ENCODE results near the gene RALGPS2. TPM values are rescaled to one million over a fixed set of nuclear protein-coding genes. Genes with fewer than 3 reads are reported as not detected.

Gene RALGPS2
- total and polyA plus RNA-seq, 9 of the 15 experiments (the other 6 are each of a cell fraction or from before 2014, with no cell fraction given) = 0.28 to 6.5 (median 2.6) TPM

DNA sequence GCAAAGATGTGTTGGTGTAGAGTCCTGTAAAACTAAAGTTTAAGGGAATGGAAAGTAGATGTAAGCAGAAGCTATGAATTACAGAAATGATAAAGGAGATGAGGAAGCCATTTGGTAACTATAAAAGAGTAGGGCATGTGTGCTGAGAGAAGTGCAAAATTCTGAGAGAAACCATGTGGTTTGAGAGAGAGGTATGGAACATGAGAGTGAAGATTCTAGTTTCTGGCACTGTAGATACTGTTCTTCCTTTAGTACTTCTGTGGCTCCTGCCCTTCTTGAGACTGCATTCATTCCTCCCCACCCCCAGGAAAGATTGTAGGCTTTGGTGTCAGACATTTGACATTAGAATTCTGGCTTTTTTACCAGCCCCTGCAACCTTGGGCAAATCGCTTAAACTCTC, 15.4 kb downstream of the RALGPS2 start:
- DNase-seq (ENCODE audit: extremely low read depth in 1 of 4, low spot score in 3 of 4) (no peak), ATAC-seq (no peak), FAIRE-seq (no peak)
- ChIA-PET POLR2A (interaction anchor here (0.6 to 3.5 kb wide), 2 partner anchors 11 to 13 kb away, joined by 3 to 13 read pairs; no protein-coding TSS in a partner anchor), CTCF (ENCODE audit: low intra/inter-chr PET ratio) (no interaction called here)
- Histone ChIP-seq H3K4me3 (no peak overlapping the region), H3K4me2 (ENCODE audit: insufficient read depth, low read length) (no peak overlapping the region), H3K27me3 (ENCODE audit: control insufficient read depth in 2 of 2, insufficient read depth in 2 of 2, low read length in 2 of 2) (no peaks in the 10 kb centered on the region; a peak in 2 of 5 replicates), H2AFZ (ENCODE audit: low read depth, low read length) (no peak overlapping the region), H3K9ac (ENCODE audit: insufficient read depth in 1 of 2, low read depth in 2 of 2, low read length in 2 of 2) (no peak overlapping the region), H3K9me3 (replicated peaks; ENCODE audit: control insufficient read depth, insufficient read depth, low read depth, low read length) (no peaks in the 10 kb centered on the region), H3K79me2 (ENCODE audit: control insufficient read depth, insufficient read depth, low read length) (no peaks in the 10 kb centered on the region), H4K20me1 (replicated peaks; ENCODE audit: control insufficient read depth, insufficient read depth, low read length) (no peaks in the 10 kb centered on the region), H3K4me1 (replicated peaks in 1 of 2; ENCODE audit: control insufficient read depth in 2 of 2, insufficient read depth in 2 of 2, low read length in 2 of 2) (no peaks in the 10 kb centered on the region), H3K36me3 (ENCODE audit: control insufficient read depth, insufficient read depth, low read length) (no peaks in the 10 kb centered on the region), H3K9me1 (ENCODE audit: control insufficient read depth, insufficient read depth, low read length) (no peaks in the 10 kb centered on the region), H3K27ac (ENCODE audit: extremely low read depth, low read depth, low read length) (no peak overlapping the region)
- in situ Hi-C loops (cut with MboI) = no loop called here
- WGBS (ENCODE audit: insufficient coverage, low coverage, missing lambda C conversion rate) = 0% methylated on average over 1 of the region's 1 CpG
- no peak for TF ChIP-seq NFE2 (IDR thresholded peaks at IDR 0.05; ENCODE audit: low read depth)
- no peak for TF ChIP-seq SMARCE1 (IDR thresholded peaks at IDR 0.05)
- intact Hi-C loops (cut with micrococcal nuclease) = no loop called here
- BruUV-seq (replicated peaks) = no TSS peak

DNA sequence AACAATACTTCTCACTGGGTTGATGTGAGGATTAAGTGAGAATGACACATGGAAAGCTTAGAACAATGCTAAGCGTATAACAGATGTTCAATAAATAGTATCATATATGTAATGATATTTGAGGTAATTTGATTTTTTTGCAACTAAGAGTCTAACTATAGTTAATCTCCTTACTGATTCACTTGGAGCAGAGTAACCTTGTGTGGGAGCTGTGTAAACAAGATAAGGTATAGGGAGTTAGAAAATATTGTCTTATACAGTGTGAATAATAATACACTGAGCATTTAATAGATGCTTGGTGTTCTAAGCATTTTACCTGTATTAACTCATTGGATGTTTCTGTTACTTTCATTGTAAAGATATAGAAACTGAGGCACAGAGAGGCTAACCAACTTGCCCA, 15.9 kb downstream of the RALGPS2 start:
- Histone ChIP-seq H3K4me2 (ENCODE audit: insufficient read depth, low read length) (no peak overlapping the region), H3K9me1 (ENCODE audit: control insufficient read depth, insufficient read depth, low read length) (no peaks in the 10 kb centered on the region), H3K27ac (ENCODE audit: extremely low read depth, low read depth, low read length) (no peak overlapping the region), H3K4me1 (replicated peaks in 1 of 2; ENCODE audit: control insufficient read depth in 2 of 2, insufficient read depth in 2 of 2, low read length in 2 of 2) (no peaks in the 10 kb centered on the region), H3K9me3 (replicated peaks; ENCODE audit: control insufficient read depth, insufficient read depth, low read depth, low read length) (no peaks in the 10 kb centered on the region), H4K20me1 (replicated peaks; ENCODE audit: control insufficient read depth, insufficient read depth, low read length) (no peaks in the 10 kb centered on the region), H3K27me3 (ENCODE audit: control insufficient read depth in 2 of 2, insufficient read depth in 2 of 2, low read length in 2 of 2) (no peaks in the 10 kb centered on the region; a peak in 2 of 5 replicates), H3K36me3 (ENCODE audit: control insufficient read depth, insufficient read depth, low read length) (no peaks in the 10 kb centered on the region), H3K9ac (ENCODE audit: insufficient read depth in 1 of 2, low read depth in 2 of 2, low read length in 2 of 2) (no peak overlapping the region), H2AFZ (ENCODE audit: low read depth, low read length) (no peak overlapping the region), H3K4me3 (no peak overlapping the region), H3K79me2 (ENCODE audit: control insufficient read depth, insufficient read depth, low read length) (no peaks in the 10 kb centered on the region)
- BruUV-seq (replicated peaks) = no TSS peak
- ATAC-seq = no peak
- DNase-seq (ENCODE audit: extremely low read depth in 1 of 4, low spot score in 3 of 4) = no peak
- in situ Hi-C loops (cut with MboI) (no loop called here), intact Hi-C loops (cut with micrococcal nuclease) (no loop called here)
- CTCF ChIA-PET (ENCODE audit: low intra/inter-chr PET ratio) = no interaction called here
- POLR2A ChIA-PET = interaction anchor here (0.6 to 3.5 kb wide), 3 partner anchors 11 to 596 kb away, joined by 3 to 13 read pairs (median 4); no protein-coding TSS in a partner anchor
- FAIRE-seq = no peak
- 25% methylated on average over 1 of the region's 1 CpG for WGBS (ENCODE audit: insufficient coverage, low coverage, missing lambda C conversion rate)
- TF ChIP-seq ZFP1 (CRISPR knock-in tag; IDR thresholded peaks at IDR 0.05) (no peak), MCM3 (IDR thresholded peaks at IDR 0.05) (no peak), ZZZ3 (IDR thresholded peaks at IDR 0.05) (no peak), ARID1B (IDR thresholded peaks at IDR 0.05) (peak; percentile 39; the same call in 1 of the 2 replicates), HDAC3 (IDR thresholded peaks at IDR 0.05; ENCODE audit: borderline replicate concordance, partially characterized antibody) (no peak), TCF3 (CRISPR knock-in tag; IDR thresholded peaks at IDR 0.05) (peak; percentile 76), TAL1 (IDR thresholded peaks at IDR 0.05) (peak; percentile 49), IRF2 (CRISPR knock-in tag; IDR thresholded peaks at IDR 0.05) (no peak), NFE2 (IDR thresholded peaks at IDR 0.05; ENCODE audit: low read depth) (no peak), DDX20 (tag; IDR thresholded peaks at IDR 0.05; ENCODE audit: low read depth) (no peak)
- TF ChIP-seq, protein P1, sequence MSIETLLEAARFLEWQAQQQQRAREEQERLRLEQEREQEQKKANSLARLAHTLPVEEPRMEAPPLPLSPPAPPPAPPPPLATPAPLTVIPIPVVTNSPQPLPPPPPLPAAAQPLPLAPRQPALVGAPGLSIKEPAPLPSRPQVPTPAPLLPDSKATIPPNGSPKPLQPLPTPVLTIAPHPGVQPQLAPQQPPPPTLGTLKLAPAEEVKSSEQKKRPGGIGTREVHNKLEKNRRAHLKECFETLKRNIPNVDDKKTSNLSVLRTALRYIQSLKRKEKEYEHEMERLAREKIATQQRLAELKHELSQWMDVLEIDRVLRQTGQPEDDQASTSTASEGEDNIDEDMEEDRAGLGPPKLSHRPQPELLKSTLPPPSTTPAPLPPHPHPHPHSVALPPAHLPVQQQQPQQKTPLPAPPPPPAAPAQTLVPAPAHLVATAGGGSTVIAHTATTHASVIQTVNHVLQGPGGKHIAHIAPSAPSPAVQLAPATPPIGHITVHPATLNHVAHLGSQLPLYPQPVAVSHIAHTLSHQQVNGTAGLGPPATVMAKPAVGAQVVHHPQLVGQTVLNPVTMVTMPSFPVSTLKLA (conservative IDR thresholded peaks at IDR 0.05) = no peak
- TF ChIP-seq, protein P2, sequence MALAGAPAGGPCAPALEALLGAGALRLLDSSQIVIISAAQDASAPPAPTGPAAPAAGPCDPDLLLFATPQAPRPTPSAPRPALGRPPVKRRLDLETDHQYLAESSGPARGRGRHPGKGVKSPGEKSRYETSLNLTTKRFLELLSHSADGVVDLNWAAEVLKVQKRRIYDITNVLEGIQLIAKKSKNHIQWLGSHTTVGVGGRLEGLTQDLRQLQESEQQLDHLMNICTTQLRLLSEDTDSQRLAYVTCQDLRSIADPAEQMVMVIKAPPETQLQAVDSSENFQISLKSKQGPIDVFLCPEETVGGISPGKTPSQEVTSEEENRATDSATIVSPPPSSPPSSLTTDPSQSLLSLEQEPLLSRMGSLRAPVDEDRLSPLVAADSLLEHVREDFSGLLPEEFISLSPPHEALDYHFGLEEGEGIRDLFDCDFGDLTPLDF (CRISPR knock-in tag; IDR thresholded peaks at IDR 0.05) = no peak
- TF ChIP-seq, protein P3, sequence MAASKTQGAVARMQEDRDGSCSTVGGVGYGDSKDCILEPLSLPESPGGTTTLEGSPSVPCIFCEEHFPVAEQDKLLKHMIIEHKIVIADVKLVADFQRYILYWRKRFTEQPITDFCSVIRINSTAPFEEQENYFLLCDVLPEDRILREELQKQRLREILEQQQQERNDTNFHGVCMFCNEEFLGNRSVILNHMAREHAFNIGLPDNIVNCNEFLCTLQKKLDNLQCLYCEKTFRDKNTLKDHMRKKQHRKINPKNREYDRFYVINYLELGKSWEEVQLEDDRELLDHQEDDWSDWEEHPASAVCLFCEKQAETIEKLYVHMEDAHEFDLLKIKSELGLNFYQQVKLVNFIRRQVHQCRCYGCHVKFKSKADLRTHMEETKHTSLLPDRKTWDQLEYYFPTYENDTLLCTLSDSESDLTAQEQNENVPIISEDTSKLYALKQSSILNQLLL (CRISPR knock-in tag; IDR thresholded peaks at IDR 0.05; ENCODE audit: borderline replicate concordance) = no peak
